ENCODE results near the gene EIF3L. TPM values are rescaled to one million over a fixed set of nuclear protein-coding genes. Genes with fewer than 3 reads are reported as not detected.

The EIF3L gene
- total RNA-seq, 2 donors from 2014 or later = 193 to 284 TPM

GRCh38 chr22:37898441-37899181 is 49.4 kb downstream of the EIF3L start:
- no peaks in the 10 kb centered on the region for H3K9me3 ChIP-seq
- no peak for DNase-seq (ENCODE audit: low spot score)
- H3K4me1 ChIP-seq = peaks cover 0 to 16% of the 10 kb centered on the region in 2 donors
- no peak for TF ChIP-seq CTCF (IDR thresholded peaks at IDR 0.05)
- no peaks in the 10 kb centered on the region for H3K27me3 ChIP-seq
- H3K27ac ChIP-seq = no peak overlapping the region
- no peak overlapping the region for H3K4me3 ChIP-seq
- H3K36me3 ChIP-seq = no peaks in the 10 kb centered on the region

GRCh38 chr22:37904572-37905533 is 55.6 kb downstream of the EIF3L start:
- H3K4me1 ChIP-seq = peaks cover 0 to 27% of the 10 kb centered on the region in 2 donors
- H3K27ac ChIP-seq = peak overlapping the region; percentile 67
- H3K27me3 ChIP-seq = no peaks in the 10 kb centered on the region
- TF ChIP-seq CTCF (IDR thresholded peaks at IDR 0.05) = no peak
- H3K36me3 ChIP-seq = no peaks in the 10 kb centered on the region
- H3K9me3 ChIP-seq = no peaks in the 10 kb centered on the region
- H3K4me3 ChIP-seq = peak overlapping the region in 1 of 2 donors; percentile 73
- peak; percentile 73 for DNase-seq (ENCODE audit: low spot score)

GRCh38 chr22:37905534-37906363 is 56.5 kb downstream of the EIF3L start, which contains the start of gene MICALL1:
MICALL1 (plus strand) TSS chr22:37906297; CDS start chr22:37906423, 126 bp downstream.
- Histone ChIP-seq H3K27me3 (no peaks in the 10 kb centered on the region), H3K36me3 (no peaks in the 10 kb centered on the region), H3K4me1 (peaks cover 0 to 33% of the 10 kb centered on the region in 2 donors), H3K9me3 (no peaks in the 10 kb centered on the region), H3K27ac (peak within 1 kb of the TSS; percentile 73 to 76), H3K4me3 (peak within 1 kb of the TSS; percentile 54 to 73)
- peak; percentile 59 for DNase-seq (ENCODE audit: low spot score)
- peak in 1 of 2 donors; percentile 44 for TF ChIP-seq CTCF (IDR thresholded peaks at IDR 0.05)

GRCh38 chr22:37906364-37907008 is 57.3 kb downstream of the EIF3L start:
- Histone ChIP-seq H3K4me1 (peaks cover 0 to 40% of the 10 kb centered on the region in 2 donors), H3K4me3 (peak overlapping the region; percentile 54 to 73), H3K27me3 (no peaks in the 10 kb centered on the region), H3K9me3 (no peaks in the 10 kb centered on the region), H3K27ac (peak overlapping the region; percentile 73 to 76), H3K36me3 (no peaks in the 10 kb centered on the region)
- no peak for DNase-seq (ENCODE audit: low spot score)
- no peak for TF ChIP-seq CTCF (IDR thresholded peaks at IDR 0.05)
